ENCODE measurements around the gene MACF1.

MACF1 gene

DNA sequence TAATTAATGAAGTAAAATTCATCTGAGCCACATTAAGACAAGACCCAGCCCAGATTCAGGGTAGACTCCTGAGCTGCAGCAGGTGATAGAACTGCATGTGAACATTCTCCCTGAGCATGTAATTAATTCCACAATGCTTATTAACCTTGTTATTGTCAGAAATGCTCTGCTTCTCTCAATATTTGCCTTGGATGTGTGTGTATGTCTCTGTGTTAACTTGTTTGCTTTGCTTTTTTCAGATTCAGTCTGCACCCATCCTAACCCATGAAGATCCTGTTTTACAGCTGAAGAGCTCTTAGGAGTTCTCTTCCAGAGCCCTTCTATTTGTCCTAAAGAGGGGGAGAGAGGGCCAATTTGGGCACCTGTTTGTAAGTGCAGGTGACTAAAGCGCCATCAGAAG is 143.8 kb downstream of the MACF1 start:
- H3K9ac ChIP-seq (ENCODE audit: low read length) = no peak overlapping the region
- H3K79me2 ChIP-seq (ENCODE audit: low read length) = no peaks in the 10 kb centered on the region
- H3K4me3 ChIP-seq (ENCODE audit: low read length) = no peak overlapping the region
- peaks cover 2% of the 10 kb centered on the region; the same call in 1 of the 2 replicates for H3K36me3 ChIP-seq (replicated peaks; ENCODE audit: insufficient read depth, low read length)
- no peak for DNase-seq
- H3K4me1 ChIP-seq (ENCODE audit: low read length) = no peaks in the 10 kb centered on the region
- no peak overlapping the region for H2AFZ ChIP-seq (ENCODE audit: low read length)
- TF ChIP-seq EZH2phosphoT487 (IDR thresholded peaks at IDR 0.05; ENCODE audit: low read length) (no peak), EZH2 (optimal IDR thresholded peaks at IDR 0.05; ENCODE audit: low read depth, low read length) (no peak)
- TF ChIP-seq, protein P1, sequence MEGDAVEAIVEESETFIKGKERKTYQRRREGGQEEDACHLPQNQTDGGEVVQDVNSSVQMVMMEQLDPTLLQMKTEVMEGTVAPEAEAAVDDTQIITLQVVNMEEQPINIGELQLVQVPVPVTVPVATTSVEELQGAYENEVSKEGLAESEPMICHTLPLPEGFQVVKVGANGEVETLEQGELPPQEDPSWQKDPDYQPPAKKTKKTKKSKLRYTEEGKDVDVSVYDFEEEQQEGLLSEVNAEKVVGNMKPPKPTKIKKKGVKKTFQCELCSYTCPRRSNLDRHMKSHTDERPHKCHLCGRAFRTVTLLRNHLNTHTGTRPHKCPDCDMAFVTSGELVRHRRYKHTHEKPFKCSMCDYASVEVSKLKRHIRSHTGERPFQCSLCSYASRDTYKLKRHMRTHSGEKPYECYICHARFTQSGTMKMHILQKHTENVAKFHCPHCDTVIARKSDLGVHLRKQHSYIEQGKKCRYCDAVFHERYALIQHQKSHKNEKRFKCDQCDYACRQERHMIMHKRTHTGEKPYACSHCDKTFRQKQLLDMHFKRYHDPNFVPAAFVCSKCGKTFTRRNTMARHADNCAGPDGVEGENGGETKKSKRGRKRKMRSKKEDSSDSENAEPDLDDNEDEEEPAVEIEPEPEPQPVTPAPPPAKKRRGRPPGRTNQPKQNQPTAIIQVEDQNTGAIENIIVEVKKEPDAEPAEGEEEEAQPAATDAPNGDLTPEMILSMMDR (IDR thresholded peaks at IDR 0.05; ENCODE audit: low read length) = no peak
- no peak overlapping the region for H3K27ac ChIP-seq (ENCODE audit: low read length)
- H3K9me3 ChIP-seq (replicated peaks; ENCODE audit: insufficient read depth, low read length) = no peaks in the 10 kb centered on the region
- H4K20me1 ChIP-seq (ENCODE audit: insufficient read depth, low read length) = no peaks in the 10 kb centered on the region
- no peaks in the 10 kb centered on the region for H3K9me2 ChIP-seq (replicated peaks; ENCODE audit: insufficient read depth, low read length)
- no peaks in the 10 kb centered on the region; the same call in 1 of the 2 replicates for H3F3A ChIP-seq (ENCODE audit: insufficient read depth, low read length)
- no peak overlapping the region for H3K4me2 ChIP-seq (ENCODE audit: low read depth, low read length)
- H3K27me3 ChIP-seq (replicated peaks; ENCODE audit: insufficient read depth, low read length) = no peaks in the 10 kb centered on the region

- H4K20me1 ChIP-seq (ENCODE audit: insufficient read depth, low read length) = no peaks in the 10 kb centered on the region
- H3K27ac ChIP-seq (ENCODE audit: low read length) = no peak overlapping the region
- H3K27me3 ChIP-seq (replicated peaks; ENCODE audit: insufficient read depth, low read length) = no peaks in the 10 kb centered on the region
- no peak overlapping the region for H2AFZ ChIP-seq (ENCODE audit: low read length)
- peaks cover 16% of the 10 kb centered on the region for H3K36me3 ChIP-seq (replicated peaks; ENCODE audit: insufficient read depth, low read length)
- no peaks in the 10 kb centered on the region; the same call in 1 of the 2 replicates for H3F3A ChIP-seq (ENCODE audit: insufficient read depth, low read length)
- H3K9me3 ChIP-seq (replicated peaks; ENCODE audit: insufficient read depth, low read length) = no peaks in the 10 kb centered on the region
- no peak overlapping the region for H3K4me2 ChIP-seq (ENCODE audit: low read depth, low read length)
- no peak overlapping the region for H3K4me3 ChIP-seq (ENCODE audit: low read length)
- no peak overlapping the region for H3K9ac ChIP-seq (ENCODE audit: low read length)
- no peaks in the 10 kb centered on the region for H3K9me2 ChIP-seq (replicated peaks; ENCODE audit: insufficient read depth, low read length)
- no peak for DNase-seq
- no peaks in the 10 kb centered on the region for H3K79me2 ChIP-seq (ENCODE audit: low read length)
- TF ChIP-seq, protein P1 (IDR thresholded peaks at IDR 0.05; ENCODE audit: low read length) = no peak
- TF ChIP-seq EZH2phosphoT487 (IDR thresholded peaks at IDR 0.05; ENCODE audit: low read length) (no peak), EZH2 (optimal IDR thresholded peaks at IDR 0.05; ENCODE audit: low read depth, low read length) (no peak)
- no peaks in the 10 kb centered on the region for H3K4me1 ChIP-seq (ENCODE audit: low read length)
Observed at GRCh38 chr1:39352881-39353280, 148.4 kb downstream of the MACF1 start.

GRCh38 chr1:39354572-39354971 is 150.1 kb downstream of the MACF1 start:
- Histone ChIP-seq H4K20me1 (ENCODE audit: insufficient read depth, low read length) (no peaks in the 10 kb centered on the region), H3K27me3 (replicated peaks; ENCODE audit: insufficient read depth, low read length) (no peaks in the 10 kb centered on the region), H3K9me3 (replicated peaks; ENCODE audit: insufficient read depth, low read length) (no peaks in the 10 kb centered on the region), H3K4me1 (ENCODE audit: low read length) (no peaks in the 10 kb centered on the region), H3K9me2 (replicated peaks; ENCODE audit: insufficient read depth, low read length) (no peaks in the 10 kb centered on the region), H3F3A (ENCODE audit: insufficient read depth, low read length) (peaks cover 3% of the 10 kb centered on the region; the same call in 1 of the 2 replicates), H2AFZ (ENCODE audit: low read length) (no peak overlapping the region), H3K4me3 (ENCODE audit: low read length) (no peak overlapping the region), H3K4me2 (ENCODE audit: low read depth, low read length) (no peak overlapping the region), H3K27ac (ENCODE audit: low read length) (no peak overlapping the region), H3K36me3 (replicated peaks; ENCODE audit: insufficient read depth, low read length) (peaks cover 28% of the 10 kb centered on the region), H3K79me2 (ENCODE audit: low read length) (no peaks in the 10 kb centered on the region), H3K9ac (ENCODE audit: low read length) (no peak overlapping the region)
- TF ChIP-seq EZH2phosphoT487 (IDR thresholded peaks at IDR 0.05; ENCODE audit: low read length) (no peak), EZH2 (optimal IDR thresholded peaks at IDR 0.05; ENCODE audit: low read depth, low read length) (no peak)
- TF ChIP-seq, protein P1 (IDR thresholded peaks at IDR 0.05; ENCODE audit: low read length) = no peak
- DNase-seq = no peak
